CD4-positive, alpha-beta T cell (primary cell): ENCODE data around the gene TMEM62. TPM values are rescaled to one million over a fixed set of nuclear protein-coding genes. Genes with fewer than 3 reads are reported as not detected.

Experiments used
- ATAC-seq: fragments of 200-7000 bp; cut with Tn5 transposase; one replicate; pipeline ENCODE4 v1.10.0; 2022; ENCODE audit warnings: mild to moderate bottlenecking; ENCODE audit not compliant: poor library complexity
- CTCF ChIA-PET: fragments of 350-600 bp; sonication (Branson Sonifier 250); formaldehyde crosslinking; loops from one replicate; lab custom pipeline; 2021; ENCODE audit warnings: antibody characterized with exemption, inconsistent platforms; lab: Charles Lee
- POLR2A ChIA-PET: fragments of 350-600 bp; sonication (Branson Sonifier 250); formaldehyde crosslinking; loops from one replicate; lab custom pipeline; 2021; ENCODE audit warnings: antibody characterized with exemption, inconsistent platforms; lab: Charles Lee
- DNase-seq, 14 experiments: peaks; one replicate each; pipeline ENCODE4 v3.0.0-alpha.2; 2013 to 2020; ENCODE audit warnings: mixed read lengths in 2 of 14
- H3K27ac ChIP-seq, 2 donors: one replicate each; pipeline versions ENCODE4 v1.5.1 to v1.7.0; 2013; ENCODE audit warnings: low read length in 2 of 2, low read depth in 1 of 2, mild to moderate bottlenecking in 1 of 2
- H3K27me3 ChIP-seq, 2 experiments: 1 replicate in 1 of 2; 2 replicates in 1 of 2; pipeline versions ENCODE4 v1.6.1 to v1.7.0; 2013; ENCODE audit warnings: low read length in 2 of 2, control low read depth in 1 of 2, mild to moderate bottlenecking in 1 of 2, moderate library complexity in 1 of 2; ENCODE audit not compliant: insufficient read depth in 2 of 2, control insufficient read depth in 1 of 2
- H3K36me3 ChIP-seq: one replicate; pipeline ENCODE4 v1.6.1; 2013; ENCODE audit warnings: low read length, control low read depth; ENCODE audit not compliant: insufficient read depth
- H3K4me1 ChIP-seq: one replicate; pipeline ENCODE4 v1.6.1; 2013; ENCODE audit warnings: low read length, control low read depth; ENCODE audit not compliant: insufficient read depth
- H3K4me3 ChIP-seq: one replicate; pipeline ENCODE4 v1.5.1; 2013; ENCODE audit warnings: mild to moderate bottlenecking, low read length, moderate library complexity
- H3K9me3 ChIP-seq, 2 experiments: 1 replicate in 1 of 2; 2 replicates in 1 of 2; pipeline versions ENCODE4 v1.6.1 to v1.7.0; 2013; ENCODE audit warnings: low read length in 2 of 2, mild to moderate bottlenecking in 2 of 2, control low read depth in 1 of 2, moderate library complexity in 1 of 2; ENCODE audit not compliant: control insufficient read depth in 1 of 2, insufficient read depth in 1 of 2
- H3K27ac Mint-ChIP-seq: one replicate; pipeline ENCODE4 v1.8.0; 2020; ENCODE audit warnings: mixed read lengths
- H3K27me3 Mint-ChIP-seq: one replicate; pipeline ENCODE4 v1.8.0; 2021; ENCODE audit warnings: mixed read lengths
- H3K36me3 Mint-ChIP-seq: one replicate; pipeline ENCODE4 v1.8.0; 2021; ENCODE audit warnings: low read depth, mixed read lengths
- H3K4me1 Mint-ChIP-seq: one replicate; pipeline ENCODE4 v1.8.0; 2021; ENCODE audit warnings: low read depth, mixed read lengths
- H3K4me3 Mint-ChIP-seq: one replicate; pipeline ENCODE4 v1.8.0; 2020; ENCODE audit warnings: mild to moderate bottlenecking, mixed read lengths
- H3K9me3 Mint-ChIP-seq: one replicate; pipeline ENCODE4 v1.8.0; 2020; ENCODE audit warnings: mixed read lengths
- intact Hi-C, 2 experiments: fragments of 100-400 bp; cut with DNase I in 1 of 2; cut with micrococcal nuclease in 1 of 2; formaldehyde crosslinking; loops; one replicate each; pipeline versions ENCODE4 v1.15.1 to v1.9.0; 2023 to 2025; cut with DNase I, micrococcal nuclease
- total RNA-seq, 174 experiments: library from RNA in 2 of 174; stranded (reverse) in 2 of 174; gene quantifications; one replicate each; pipeline ENCODE4 v1.2.3 and lab custom pipeline; 2021 to 2026
- TF ChIP-seq, protein P1 (sequence below): fragments of 200-600 bp; IDR thresholded peaks from one replicate; pipeline ENCODE4 v1.8.0; 2022; ENCODE audit warnings: antibody characterized with exemption, mild to moderate bottlenecking

The TMEM62 gene
- total RNA-seq, 2 experiments from 2014 or later, result 17.5 to 22.5 TPM

DNA sequence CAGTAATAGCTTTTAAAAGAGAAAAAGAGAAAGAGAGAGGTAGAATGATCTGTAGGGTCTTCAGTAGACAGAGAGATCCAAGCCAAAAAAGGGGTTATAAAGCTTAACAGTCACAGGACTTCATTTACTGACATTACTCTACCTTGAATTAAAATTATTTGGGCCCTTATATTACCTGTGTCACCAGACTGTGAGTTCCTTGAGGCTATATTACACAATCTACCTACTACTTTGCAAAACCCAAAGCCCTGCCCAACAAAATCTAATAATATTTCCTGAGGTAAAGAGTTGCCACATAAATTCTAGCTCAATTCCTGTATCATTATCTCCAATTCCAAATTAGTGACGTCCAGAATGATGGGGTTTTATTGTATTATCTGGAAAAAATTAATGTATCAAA lies 29.5 kb upstream of the TMEM62 start:
- ChIA-PET CTCF (interaction anchor here (1.6 kb wide), 1 partner anchor 16 kb away, joined by 3 read pairs; no protein-coding TSS in a partner anchor), POLR2A (interaction anchor here (0.6 kb wide), 1 partner anchor 380 kb away, joined by 3 read pairs; no protein-coding TSS in a partner anchor)
- intact Hi-C loops, result no loop called here
- TF ChIP-seq, protein P1, sequence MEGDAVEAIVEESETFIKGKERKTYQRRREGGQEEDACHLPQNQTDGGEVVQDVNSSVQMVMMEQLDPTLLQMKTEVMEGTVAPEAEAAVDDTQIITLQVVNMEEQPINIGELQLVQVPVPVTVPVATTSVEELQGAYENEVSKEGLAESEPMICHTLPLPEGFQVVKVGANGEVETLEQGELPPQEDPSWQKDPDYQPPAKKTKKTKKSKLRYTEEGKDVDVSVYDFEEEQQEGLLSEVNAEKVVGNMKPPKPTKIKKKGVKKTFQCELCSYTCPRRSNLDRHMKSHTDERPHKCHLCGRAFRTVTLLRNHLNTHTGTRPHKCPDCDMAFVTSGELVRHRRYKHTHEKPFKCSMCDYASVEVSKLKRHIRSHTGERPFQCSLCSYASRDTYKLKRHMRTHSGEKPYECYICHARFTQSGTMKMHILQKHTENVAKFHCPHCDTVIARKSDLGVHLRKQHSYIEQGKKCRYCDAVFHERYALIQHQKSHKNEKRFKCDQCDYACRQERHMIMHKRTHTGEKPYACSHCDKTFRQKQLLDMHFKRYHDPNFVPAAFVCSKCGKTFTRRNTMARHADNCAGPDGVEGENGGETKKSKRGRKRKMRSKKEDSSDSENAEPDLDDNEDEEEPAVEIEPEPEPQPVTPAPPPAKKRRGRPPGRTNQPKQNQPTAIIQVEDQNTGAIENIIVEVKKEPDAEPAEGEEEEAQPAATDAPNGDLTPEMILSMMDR, result no peak
- H3K36me3 ChIP-seq, result peaks cover 17% of the 10 kb centered on the region
- H3K4me1 ChIP-seq, result peaks cover 32% of the 10 kb centered on the region
- no peak overlapping the region for H3K4me3 ChIP-seq
- Mint-ChIP-seq H3K9me3 (no peaks in the 10 kb centered on the region), H3K4me3 (peak overlapping the region; percentile 63), H3K4me1 (peaks cover 70% of the 10 kb centered on the region), H3K27me3 (peaks cover 4% of the 10 kb centered on the region), H3K36me3 (peaks cover 59% of the 10 kb centered on the region), H3K27ac (peak overlapping the region; percentile 55)
- no peak overlapping the region for H3K27ac ChIP-seq
- H3K27me3 ChIP-seq, result no peaks in the 10 kb centered on the region
- ATAC-seq, result no peak
- DNase-seq, result no peak
- H3K9me3 ChIP-seq, result no peaks in the 10 kb centered on the region

DNA sequence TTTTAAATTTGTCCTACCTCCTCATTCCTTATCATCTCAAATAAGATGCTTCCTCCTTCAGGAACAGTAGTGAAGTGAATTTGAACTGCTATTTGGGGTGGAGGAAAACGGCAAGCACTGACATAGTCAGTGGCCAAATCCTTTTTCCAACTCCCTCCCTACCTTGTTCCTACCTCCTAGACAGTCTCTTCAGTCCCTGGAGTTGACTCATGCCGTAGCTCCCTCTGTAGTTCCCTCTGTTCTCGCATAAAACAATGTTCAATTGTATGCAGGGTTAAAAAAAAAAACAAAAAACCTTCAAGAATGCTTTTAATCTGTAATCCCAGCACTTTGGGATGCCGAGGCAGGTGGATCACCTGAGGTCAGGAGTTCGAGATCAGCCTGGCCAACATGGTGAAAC lies 29.0 kb upstream of the TMEM62 start:
- ChIA-PET CTCF (interaction anchor here (1.6 kb wide), 1 partner anchor 17 kb away, joined by 3 read pairs; no protein-coding TSS in a partner anchor), POLR2A (no interaction called here)
- Mint-ChIP-seq H3K4me1 (peaks cover 68% of the 10 kb centered on the region), H3K9me3 (no peaks in the 10 kb centered on the region), H3K4me3 (peak overlapping the region; percentile 76), H3K27me3 (peaks cover 5% of the 10 kb centered on the region), H3K36me3 (peaks cover 55% of the 10 kb centered on the region), H3K27ac (peak overlapping the region; percentile 55)
- intact Hi-C loops, result no loop called here
- DNase-seq, result no peak
- Histone ChIP-seq H3K4me1 (peaks cover 31% of the 10 kb centered on the region), H3K27me3 (no peaks in the 10 kb centered on the region), H3K36me3 (peaks cover 17% of the 10 kb centered on the region), H3K9me3 (no peaks in the 10 kb centered on the region), H3K27ac (no peak overlapping the region), H3K4me3 (no peak overlapping the region)
- TF ChIP-seq, protein P1, result no peak
- no peak for ATAC-seq

DNA sequence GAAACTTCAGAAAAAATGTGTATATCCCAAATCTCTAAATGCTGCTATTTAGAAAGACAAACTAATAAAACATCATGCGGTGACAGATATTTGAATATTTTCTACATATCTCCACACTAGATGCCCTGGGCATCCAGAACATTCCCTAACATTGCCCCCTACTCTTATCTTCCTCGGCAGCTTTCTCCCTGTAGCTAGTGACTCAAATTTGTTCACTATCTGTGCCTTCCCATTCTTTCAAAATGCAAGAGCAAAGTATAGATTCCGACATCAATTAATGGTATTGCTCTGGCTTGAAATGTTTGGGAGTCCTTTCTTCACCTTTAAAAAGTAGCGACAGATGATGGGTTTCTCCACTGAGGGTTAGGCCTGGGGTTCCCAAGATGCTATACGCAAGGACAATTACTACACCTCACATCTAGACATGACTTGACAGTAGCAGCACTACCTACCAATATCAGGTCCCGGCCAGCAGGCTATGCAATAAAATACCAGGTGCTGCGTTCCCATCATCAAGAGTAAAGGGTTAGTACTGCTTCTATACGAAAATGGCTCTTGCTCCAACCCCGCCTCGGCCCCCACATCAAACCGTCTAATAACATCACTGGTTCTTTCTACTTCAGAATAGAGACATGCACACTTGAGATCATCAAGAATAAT lies 28.2 kb upstream of the TMEM62 start:
- H3K4me3 ChIP-seq, result peak overlapping the region; percentile 89
- H3K36me3 ChIP-seq, result peaks cover 14% of the 10 kb centered on the region
- Mint-ChIP-seq H3K36me3 (peaks cover 48% of the 10 kb centered on the region), H3K4me3 (peak overlapping the region; percentile 93), H3K27me3 (peaks cover 5% of the 10 kb centered on the region), H3K27ac (peak overlapping the region; percentile 96), H3K9me3 (no peaks in the 10 kb centered on the region), H3K4me1 (peaks cover 61% of the 10 kb centered on the region)
- peak in 8 of 14 experiments; percentile 1 to 69 (median 14) for DNase-seq
- no peaks in the 10 kb centered on the region for H3K9me3 ChIP-seq
- peak overlapping the region; percentile 90 to 95 for H3K27ac ChIP-seq
- ChIA-PET CTCF (interaction anchor here (1.6 kb wide), 1 partner anchor 17 kb away, joined by 3 read pairs; no protein-coding TSS in a partner anchor), POLR2A (no interaction called here)
- intact Hi-C loops, result loop anchor here (5.0 kb wide), 3 partner anchors 47 to 528 kb away; partner anchors contain the start of gene STARD9 (in 1 of the 2)
- peak; percentile 38 for ATAC-seq
- no peaks in the 10 kb centered on the region for H3K27me3 ChIP-seq
- H3K4me1 ChIP-seq, result peaks cover 31% of the 10 kb centered on the region
- TF ChIP-seq, protein P1, result no peak
